ENCODE results near the gene HDHD5.

Gene HDHD5

GRCh38 chr22:17145021-17145680 is 13.9 kb downstream of the HDHD5 start:
- TF ChIP-seq, protein P1, sequence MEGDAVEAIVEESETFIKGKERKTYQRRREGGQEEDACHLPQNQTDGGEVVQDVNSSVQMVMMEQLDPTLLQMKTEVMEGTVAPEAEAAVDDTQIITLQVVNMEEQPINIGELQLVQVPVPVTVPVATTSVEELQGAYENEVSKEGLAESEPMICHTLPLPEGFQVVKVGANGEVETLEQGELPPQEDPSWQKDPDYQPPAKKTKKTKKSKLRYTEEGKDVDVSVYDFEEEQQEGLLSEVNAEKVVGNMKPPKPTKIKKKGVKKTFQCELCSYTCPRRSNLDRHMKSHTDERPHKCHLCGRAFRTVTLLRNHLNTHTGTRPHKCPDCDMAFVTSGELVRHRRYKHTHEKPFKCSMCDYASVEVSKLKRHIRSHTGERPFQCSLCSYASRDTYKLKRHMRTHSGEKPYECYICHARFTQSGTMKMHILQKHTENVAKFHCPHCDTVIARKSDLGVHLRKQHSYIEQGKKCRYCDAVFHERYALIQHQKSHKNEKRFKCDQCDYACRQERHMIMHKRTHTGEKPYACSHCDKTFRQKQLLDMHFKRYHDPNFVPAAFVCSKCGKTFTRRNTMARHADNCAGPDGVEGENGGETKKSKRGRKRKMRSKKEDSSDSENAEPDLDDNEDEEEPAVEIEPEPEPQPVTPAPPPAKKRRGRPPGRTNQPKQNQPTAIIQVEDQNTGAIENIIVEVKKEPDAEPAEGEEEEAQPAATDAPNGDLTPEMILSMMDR (IDR thresholded peaks at IDR 0.05; ENCODE audit: low read depth, low read length) = no peak
- no peak overlapping the region for H3K4me3 ChIP-seq (ENCODE audit: low read depth, low read length)
- no peaks in the 10 kb centered on the region for H3K27me3 ChIP-seq
- no peaks in the 10 kb centered on the region for H3K4me1 ChIP-seq
- DNase-seq = no peak
- H3K9me3 ChIP-seq = no peaks in the 10 kb centered on the region
- peaks cover 30% of the 10 kb centered on the region for H3K36me3 ChIP-seq

- H3K36me3 ChIP-seq = peaks cover 33% of the 10 kb centered on the region
- no peaks in the 10 kb centered on the region for H3K9me3 ChIP-seq
- no peaks in the 10 kb centered on the region for H3K27me3 ChIP-seq
- H3K4me3 ChIP-seq (ENCODE audit: low read depth, low read length) = no peak overlapping the region
- TF ChIP-seq, protein P1 (IDR thresholded peaks at IDR 0.05; ENCODE audit: low read depth, low read length) = no peak
- H3K4me1 ChIP-seq = no peaks in the 10 kb centered on the region
- DNase-seq = no peak
Observed at GRCh38 chr22:17143826-17144225, 15.3 kb downstream of the HDHD5 start.

GRCh38 chr22:17143101-17143500 is 16.0 kb downstream of the HDHD5 start:
- TF ChIP-seq, protein P1 (IDR thresholded peaks at IDR 0.05; ENCODE audit: low read depth, low read length) = no peak
- Histone ChIP-seq H3K27me3 (no peaks in the 10 kb centered on the region), H3K36me3 (peaks cover 30% of the 10 kb centered on the region), H3K9me3 (no peaks in the 10 kb centered on the region), H3K4me3 (ENCODE audit: low read depth, low read length) (no peak overlapping the region), H3K4me1 (no peaks in the 10 kb centered on the region)
- DNase-seq = no peak

- no peak for DNase-seq
- TF ChIP-seq, protein P1 (IDR thresholded peaks at IDR 0.05; ENCODE audit: low read depth, low read length) = no peak
- Histone ChIP-seq H3K27me3 (no peaks in the 10 kb centered on the region), H3K9me3 (no peaks in the 10 kb centered on the region), H3K4me3 (ENCODE audit: low read depth, low read length) (no peak overlapping the region), H3K4me1 (no peaks in the 10 kb centered on the region), H3K36me3 (peaks cover 32% of the 10 kb centered on the region)
Observed at GRCh38 chr22:17140826-17141766, 18.0 kb downstream of the HDHD5 start.

GRCh38 chr22:17140022-17140421 is 19.1 kb downstream of the HDHD5 start:
- H3K4me1 ChIP-seq = no peaks in the 10 kb centered on the region
- H3K9me3 ChIP-seq = no peaks in the 10 kb centered on the region
- peaks cover 30% of the 10 kb centered on the region for H3K36me3 ChIP-seq

More at GRCh38 chr22:17140022-17140421, 19.1 kb downstream of the HDHD5 start:
- TF ChIP-seq, protein P1 (IDR thresholded peaks at IDR 0.05; ENCODE audit: low read depth, low read length) = no peak
- no peak overlapping the region for H3K4me3 ChIP-seq (ENCODE audit: low read depth, low read length)
- no peaks in the 10 kb centered on the region for H3K27me3 ChIP-seq
- DNase-seq = no peak
